Renal cortex interstitium (tissue), 15 donors: ENCODE measurements around the gene ZFYVE9. TPM values are rescaled to one million over a fixed set of nuclear protein-coding genes. Genes with fewer than 3 reads are reported as not detected.
"Not testable (repeated sequence)": the region's sequence is repeated elsewhere in the genome, so short reads cannot be mapped to it uniquely, and the experiment has no call there.

Experiments used
- DNase-seq, 11 donors: peaks; one replicate each; pipeline ENCODE4 v3.0.0-alpha.2; 2013; ENCODE audit warnings: low read depth in 9 of 11, low spot score in 4 of 11; ENCODE audit errors: extremely low read depth in 1 of 11
- long read RNA-seq, 16 experiments: transcript quantifications; one replicate each; lab custom pipeline, GENCODE V29; 2026
- polyA plus RNA-seq, 3 donors: library from polyadenylated mRNA; unstranded; fragments of 120-200 nt; gene quantifications; one replicate each; pipeline ENCODE4 v1.2.1, GENCODE V29; 2013; ENCODE audit not compliant: insufficient read length in 3 of 3

ZFYVE9 gene
- polyA plus RNA-seq = 10 to 100 TPM; 32.3 to 36.2 (median 34.6) TPM
- long read RNA-seq, donor 1, full-length matches to known transcripts = 1 of 6 reads
- long read RNA-seq, donor 1, partial matches to known transcripts = 5 of 6 reads
- long read RNA-seq, donor 1, other reads (novel, unspliced or antisense) = 0 of 6 reads
- long read RNA-seq, donor 2, partial matches to known transcripts = 7 of 7 reads
- long read RNA-seq, donor 2, other reads (novel, unspliced or antisense) = 0 of 7 reads
- long read RNA-seq, donor 3, full-length matches to known transcripts = 1 of 17 reads
- long read RNA-seq, donor 3, partial matches to known transcripts = 16 of 17 reads
- long read RNA-seq, donor 3, other reads (novel, unspliced or antisense) = 0 of 17 reads
- long read RNA-seq, donor 4 = 0 reads
- long read RNA-seq, donor 5 = 0 reads
- long read RNA-seq, donor 6 = 0 reads
- long read RNA-seq, donor 7, full-length matches to known transcripts = 1 of 7 reads
- long read RNA-seq, donor 7, partial matches to known transcripts = 6 of 7 reads
- long read RNA-seq, donor 7, other reads (novel, unspliced or antisense) = 0 of 7 reads
- long read RNA-seq, donor 8, full-length matches to known transcripts = 2 of 16 reads
- long read RNA-seq, donor 8, partial matches to known transcripts = 14 of 16 reads
- long read RNA-seq, donor 8, other reads (novel, unspliced or antisense) = 0 of 16 reads
- long read RNA-seq, donor 9, partial matches to known transcripts = 6 of 6 reads
- long read RNA-seq, donor 9, other reads (novel, unspliced or antisense) = 0 of 6 reads
- long read RNA-seq, donor 10, partial matches to known transcripts = 5 of 5 reads
- long read RNA-seq, donor 10, other reads (novel, unspliced or antisense) = 0 of 5 reads
- long read RNA-seq, donor 11, partial matches to known transcripts = 7 of 7 reads
- long read RNA-seq, donor 11, other reads (novel, unspliced or antisense) = 0 of 7 reads
- long read RNA-seq, donor 12 = 0 reads
- long read RNA-seq, donor 13, partial matches to known transcripts = 27 of 27 reads
- long read RNA-seq, donor 13, other reads (novel, unspliced or antisense) = 0 of 27 reads
- long read RNA-seq, donor 14 = 0 reads
- long read RNA-seq, donor 15 = 0 reads
- long read RNA-seq, donor 16, full-length matches to known transcripts = 2 of 21 reads
- long read RNA-seq, donor 16, partial matches to known transcripts = 19 of 21 reads
- long read RNA-seq, donor 16, other reads (novel, unspliced or antisense) = 0 of 21 reads

DNA sequence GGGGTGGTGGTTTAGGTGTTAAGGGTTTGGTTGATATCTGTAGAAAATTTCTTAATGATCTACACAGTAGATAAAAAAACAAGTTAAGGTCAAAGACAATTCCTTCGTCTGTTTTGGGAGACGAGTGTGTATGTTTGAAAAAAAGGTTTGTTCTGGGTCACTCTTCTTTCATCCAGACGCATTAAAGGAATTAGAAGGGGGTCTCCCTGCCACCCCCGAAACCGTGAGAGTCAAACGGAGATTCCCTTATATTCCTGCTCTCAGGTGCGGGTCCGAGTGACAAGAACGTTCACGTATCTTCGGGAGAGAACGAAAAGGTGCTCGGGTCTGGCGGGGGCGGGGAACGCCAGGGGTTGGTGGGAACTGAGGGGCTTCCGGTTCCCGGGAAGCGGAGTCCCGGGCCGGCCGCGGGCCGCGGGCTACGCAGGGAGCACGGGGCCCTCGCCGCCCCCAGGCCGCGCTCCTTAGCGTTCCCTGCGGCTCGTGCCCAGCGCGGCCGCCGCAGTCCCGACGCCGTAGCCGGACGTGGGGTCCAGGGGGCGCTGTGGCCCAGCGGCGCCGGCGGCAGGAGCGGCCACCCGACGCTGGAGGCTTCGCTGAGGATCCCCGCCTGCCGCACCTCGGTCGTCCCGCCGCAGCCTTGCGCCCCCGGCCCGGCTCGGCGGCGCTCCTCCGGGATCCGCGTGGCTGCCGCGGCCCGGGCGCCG is at the start of gene ZFYVE9:
ZFYVE9 (plus strand) TSS at position 577 of the 707 bp plus-strand sequence. CDS start 91,118 bp downstream, outside the sequence.
- DNase-seq = peak; percentile 48 to 83 (median 76)

GRCh38 chr1:52094300-52094699 is 47.6 kb upstream of the ZFYVE9 start:
- not testable (repeated sequence) for DNase-seq

DNA sequence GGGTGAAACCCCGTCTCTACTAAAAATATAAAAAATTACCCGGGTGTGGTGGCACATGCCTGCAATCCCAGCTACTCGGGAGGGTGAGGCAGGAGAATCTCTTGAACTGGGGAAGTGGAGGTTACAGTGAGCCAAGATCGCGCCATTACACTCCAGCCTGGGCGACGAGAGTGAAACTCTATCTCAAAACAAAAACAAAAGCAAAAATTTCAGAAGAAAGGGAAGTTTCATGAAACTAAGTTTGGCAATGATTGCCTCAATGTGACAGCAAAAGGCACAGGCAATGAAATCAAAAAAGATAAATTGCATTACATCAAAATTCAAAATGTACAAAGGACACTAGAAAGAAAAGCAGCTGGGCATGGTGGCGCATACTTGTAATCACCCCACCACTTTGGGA is 45.7 kb upstream of the ZFYVE9 start:
- no peak for DNase-seq

- no peak for DNase-seq
Measured at GRCh38 chr1:52098139-52098871, 43.6 kb upstream of the ZFYVE9 start.

GRCh38 chr1:52102336-52103013 is 39.4 kb upstream of the ZFYVE9 start:
- DNase-seq = no peak

DNA sequence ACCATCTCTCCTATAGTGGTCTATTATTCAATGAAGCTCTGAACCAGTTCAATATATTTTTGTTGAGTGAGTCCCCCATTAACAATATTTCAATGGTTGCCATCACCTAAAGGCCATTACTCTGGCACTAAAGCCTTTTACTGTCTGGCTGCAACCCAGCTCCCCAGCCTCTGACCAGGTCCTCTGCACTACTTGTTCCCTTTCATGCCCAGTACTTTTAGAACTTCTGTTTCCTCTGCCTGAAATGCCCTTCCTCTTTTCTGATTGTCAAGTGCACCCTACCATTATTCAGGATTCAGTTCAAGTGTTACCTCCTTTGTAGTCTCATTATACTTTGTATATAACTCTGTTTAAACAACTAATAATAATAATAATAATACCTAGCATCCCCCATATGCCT is 30.4 kb upstream of the ZFYVE9 start:
- no peak for DNase-seq

DNA sequence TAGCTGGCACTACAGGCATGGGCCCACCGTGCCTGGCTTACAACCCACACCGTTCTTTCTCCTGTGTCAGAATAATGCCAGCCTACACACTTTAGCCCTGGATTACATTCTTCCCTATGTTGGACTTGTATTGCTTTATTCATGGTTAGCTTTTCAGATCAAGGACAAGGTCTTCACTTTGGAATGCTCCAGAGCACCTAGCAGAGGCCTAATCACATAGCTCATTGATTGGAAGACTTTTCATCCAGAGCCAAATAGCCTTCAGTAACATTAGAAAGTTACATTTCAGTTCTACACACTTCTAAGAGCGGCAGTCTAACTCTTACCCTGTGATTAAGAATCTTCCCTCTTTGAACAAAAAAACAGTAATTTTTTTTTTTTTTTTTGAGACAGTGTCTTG is 29.4 kb upstream of the ZFYVE9 start:
- no peak for DNase-seq

DNA sequence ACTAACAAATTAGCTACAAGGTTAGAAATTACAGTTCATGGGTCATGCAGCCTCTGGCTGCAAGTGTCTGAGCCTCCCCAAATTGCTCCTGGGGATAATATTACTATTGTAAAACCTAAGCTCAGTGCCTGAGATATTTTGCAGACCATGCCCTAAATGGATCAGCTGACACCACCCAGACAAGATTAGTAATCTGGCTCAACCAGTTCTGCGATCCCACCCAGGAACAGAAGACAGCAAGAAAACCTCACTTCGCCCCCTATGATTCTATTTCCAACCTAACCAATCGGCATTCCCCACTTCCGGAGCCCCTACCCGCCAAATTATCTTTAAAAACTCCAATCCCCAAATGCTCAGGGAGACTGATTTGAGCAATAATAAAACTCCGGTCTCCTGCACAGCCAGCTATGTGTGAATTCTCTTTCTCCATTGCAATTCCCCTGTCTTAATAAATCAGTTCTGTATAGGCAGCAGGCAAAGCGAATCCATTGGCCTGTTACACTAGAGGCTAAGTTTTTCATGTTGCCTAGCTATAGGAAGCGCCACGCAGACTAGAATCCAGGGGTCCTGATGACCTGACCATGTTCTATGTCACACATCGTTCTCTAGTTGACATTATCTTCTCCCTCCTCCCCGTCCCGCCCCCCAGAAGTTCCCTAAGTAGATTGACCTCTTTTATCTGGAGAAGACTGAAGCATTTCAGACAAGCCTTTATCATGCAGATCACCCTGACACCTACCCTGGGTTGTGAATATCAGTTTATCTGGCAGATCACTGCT is 22.4 kb upstream of the ZFYVE9 start:
- DNase-seq = no peak

DNA sequence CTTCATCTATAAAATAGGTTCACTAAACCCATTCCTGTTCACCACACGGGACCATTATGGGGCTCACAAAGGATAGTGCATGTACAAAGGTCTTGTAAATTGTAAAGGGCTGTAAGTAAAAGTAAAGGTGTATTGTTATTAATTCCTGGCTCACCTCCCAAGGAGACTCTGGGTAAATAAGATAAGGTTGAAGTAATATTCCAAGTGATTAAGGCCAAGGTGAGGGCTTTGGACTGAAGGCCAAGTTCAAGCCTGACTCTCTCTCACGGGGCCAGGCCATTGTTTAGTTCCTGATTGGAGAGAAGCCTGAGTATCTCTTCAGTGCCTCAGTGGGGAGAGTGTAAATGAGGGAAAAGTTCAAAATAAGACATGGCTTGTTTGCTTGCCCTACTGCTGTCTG is 19.5 kb upstream of the ZFYVE9 start:
- DNase-seq = no peak

DNA sequence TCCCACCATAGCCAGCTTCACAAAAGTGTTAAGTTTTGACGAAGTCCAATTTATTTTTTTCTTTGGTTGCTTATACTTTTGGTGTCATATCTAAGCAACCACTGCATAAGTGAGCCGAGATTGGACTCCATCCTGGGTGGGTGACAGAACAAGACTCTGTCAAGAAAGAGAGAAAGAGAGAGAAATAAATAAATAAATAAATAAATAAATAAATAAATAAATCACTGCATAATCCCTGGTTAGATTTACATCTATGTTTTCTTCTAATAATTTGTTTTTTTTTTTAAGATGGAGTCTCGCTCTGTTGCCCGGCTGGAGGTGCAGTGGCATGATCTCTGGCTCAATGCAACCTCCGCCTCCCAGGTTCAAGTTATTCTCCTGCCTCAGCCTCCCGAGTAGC is 18.3 kb upstream of the ZFYVE9 start:
- DNase-seq = no peak

GRCh38 chr1:52125736-52126359 is 16.0 kb upstream of the ZFYVE9 start:
- no peak for DNase-seq

DNA sequence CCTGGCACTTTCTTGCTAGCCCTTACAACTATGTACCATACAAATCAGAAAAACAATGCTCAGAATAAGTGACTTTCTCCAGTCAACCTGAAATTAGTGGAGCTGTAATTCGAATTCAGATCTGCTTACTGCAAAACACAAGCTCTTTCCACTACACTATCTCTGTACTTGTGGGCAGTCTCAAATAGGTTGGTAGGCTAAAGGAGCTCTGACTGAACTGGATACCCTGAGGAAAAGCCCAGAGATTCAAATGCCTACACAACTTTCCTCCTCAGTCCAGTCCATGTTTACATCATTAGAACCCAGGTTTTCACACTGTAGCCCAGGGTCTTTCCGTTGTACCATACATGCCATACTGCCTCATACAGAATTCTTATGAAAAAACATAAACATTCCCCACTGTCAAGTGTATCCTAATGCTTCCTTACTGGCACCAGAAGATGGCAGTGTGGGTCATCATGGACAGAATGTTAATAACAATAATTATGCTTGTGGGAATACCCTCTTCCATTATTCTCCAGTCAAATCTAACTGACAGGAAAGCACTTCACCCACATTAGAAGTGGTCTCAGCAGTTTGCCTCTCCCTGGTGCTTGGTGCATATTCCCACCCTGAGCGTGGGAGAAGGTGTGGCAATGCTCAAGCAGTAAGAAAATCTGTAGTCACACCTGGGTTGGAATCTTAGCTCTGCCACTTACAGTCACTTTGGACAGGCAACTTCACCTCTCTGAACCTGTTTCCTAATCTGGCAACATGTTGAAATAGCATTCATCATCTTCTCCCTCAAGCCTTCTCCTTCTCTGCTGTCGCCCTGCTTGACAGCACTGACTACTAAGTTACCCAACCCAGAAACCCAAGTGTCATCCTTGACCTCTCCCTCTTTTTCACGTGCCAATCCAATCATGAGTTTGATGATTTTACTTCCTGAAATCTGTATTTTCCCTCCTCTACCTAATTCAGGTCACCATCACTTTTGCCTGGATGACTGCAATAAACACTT is 14.4 kb upstream of the ZFYVE9 start:
- peak in 6 of 11 donors; percentile 24 to 53 (median 38) for DNase-seq

GRCh38 chr1:52139817-52140540 is 1.9 kb upstream of the ZFYVE9 start:
- no peak for DNase-seq

DNA sequence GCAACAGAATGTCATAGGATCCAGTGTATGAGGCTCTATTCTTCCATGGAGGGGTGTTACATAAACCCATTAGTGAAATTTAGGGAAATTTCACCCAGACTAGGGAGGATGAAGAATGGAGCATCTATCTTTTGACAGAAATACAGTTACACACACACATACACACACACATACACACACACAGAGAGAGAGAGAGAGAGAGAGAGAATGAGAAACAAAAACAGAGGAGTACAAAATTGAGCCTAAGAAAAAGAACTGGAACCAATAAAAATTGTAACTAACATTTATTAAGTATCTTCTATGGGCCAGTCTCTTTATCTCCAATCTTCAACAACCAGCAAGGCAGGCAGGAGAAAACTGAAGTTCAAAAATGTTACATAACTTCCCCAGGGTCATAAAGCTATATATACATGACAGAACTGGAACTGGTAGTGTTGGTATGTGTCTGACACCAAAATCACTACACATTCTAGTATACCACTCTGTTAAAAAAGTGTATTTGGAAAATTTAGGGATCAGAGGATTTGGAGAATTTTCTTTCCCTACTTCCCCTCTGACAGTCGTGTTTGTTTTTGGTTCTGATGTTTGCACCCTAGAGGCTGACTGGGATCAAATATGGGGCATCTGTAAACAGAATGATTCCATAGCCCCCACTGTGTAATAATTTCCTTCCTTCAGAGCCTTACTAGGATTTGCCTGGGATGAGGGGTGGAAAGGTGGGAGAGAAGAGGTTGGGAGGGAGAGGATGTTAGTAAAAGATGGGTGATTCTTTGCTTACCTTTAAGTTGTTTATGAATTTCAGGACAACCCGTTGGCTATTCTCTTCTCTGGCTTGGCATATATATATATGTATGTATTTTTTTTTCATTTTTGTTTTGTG is 1.0 kb upstream of the ZFYVE9 start:
- DNase-seq = no peak
